IPS-18a (cell line): Measurements from ENCODE around the gene SNCA.

Experiments
- H3K27ac ChIP-seq: one replicate; pipeline ENCODE4 v1.5.1; 2013; ENCODE audit warnings: low read length
- H3K27me3 ChIP-seq: one replicate; pipeline ENCODE4 v1.6.1; 2013; ENCODE audit warnings: mild to moderate bottlenecking, low read length; ENCODE audit not compliant: control insufficient read depth, insufficient read depth
- H3K36me3 ChIP-seq: one replicate; pipeline ENCODE4 v1.6.1; 2013; ENCODE audit warnings: low read depth, low read length; ENCODE audit not compliant: control insufficient read depth
- H3K4me1 ChIP-seq: one replicate; pipeline ENCODE4 v1.6.1; 2013; ENCODE audit warnings: low read depth, low read length; ENCODE audit not compliant: control insufficient read depth
- H3K4me3 ChIP-seq: one replicate; pipeline ENCODE4 v1.5.1; 2013; ENCODE audit warnings: low read length
- H3K9ac ChIP-seq: one replicate; pipeline ENCODE4 v1.6.1; 2013; ENCODE audit warnings: mild to moderate bottlenecking, low read length, moderate library complexity
- H3K9me3 ChIP-seq: one replicate; pipeline ENCODE4 v1.6.1; 2013; ENCODE audit warnings: low read depth, low read length; ENCODE audit not compliant: control insufficient read depth

The SNCA gene

GRCh38 chr4:89836897-89837384, at the start of gene SNCA:
TSS of gene SNCA (minus strand) at chr4:89837161. CDS start at chr4:89835667, 1,494 bp downstream.
- peak within 1 kb of the TSS; percentile 21 for H3K9ac ChIP-seq
- peaks cover 4% of the 10 kb centered on the region for H3K4me1 ChIP-seq
- peaks cover 16% of the 10 kb centered on the region for H3K27me3 ChIP-seq
- H3K36me3 ChIP-seq: peaks cover 8% of the 10 kb centered on the region
- H3K27ac ChIP-seq: no peak within 1 kb of the TSS
- H3K9me3 ChIP-seq: no peaks in the 10 kb centered on the region
- H3K4me3 ChIP-seq: peak within 1 kb of the TSS; percentile 80

DNA sequence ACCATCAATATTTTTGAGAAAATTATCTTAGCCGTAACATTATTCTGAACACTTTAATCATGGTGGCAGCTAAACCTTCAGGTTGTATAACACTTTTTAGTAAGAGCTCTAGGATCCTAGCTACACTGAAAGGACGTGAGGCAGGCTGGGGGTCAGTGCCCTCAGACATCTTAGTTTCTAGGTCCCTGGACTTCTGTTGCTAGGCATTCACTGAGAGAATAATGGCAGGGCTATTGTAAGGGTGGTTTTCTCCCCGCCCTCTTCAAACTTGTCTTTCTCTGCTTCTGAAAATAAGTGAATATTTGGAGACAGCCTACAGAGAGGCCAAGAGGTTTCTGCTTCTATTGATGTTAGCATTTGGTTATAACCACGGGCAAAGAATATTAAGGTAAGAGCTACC, 42.3 kb upstream of the SNCA start:
- Histone ChIP-seq H3K27ac (no peak overlapping the region), H3K9me3 (no peaks in the 10 kb centered on the region), H3K9ac (no peak overlapping the region), H3K27me3 (no peaks in the 10 kb centered on the region), H3K4me1 (no peaks in the 10 kb centered on the region), H3K4me3 (peak overlapping the region; percentile 35), H3K36me3 (no peaks in the 10 kb centered on the region)

DNA sequence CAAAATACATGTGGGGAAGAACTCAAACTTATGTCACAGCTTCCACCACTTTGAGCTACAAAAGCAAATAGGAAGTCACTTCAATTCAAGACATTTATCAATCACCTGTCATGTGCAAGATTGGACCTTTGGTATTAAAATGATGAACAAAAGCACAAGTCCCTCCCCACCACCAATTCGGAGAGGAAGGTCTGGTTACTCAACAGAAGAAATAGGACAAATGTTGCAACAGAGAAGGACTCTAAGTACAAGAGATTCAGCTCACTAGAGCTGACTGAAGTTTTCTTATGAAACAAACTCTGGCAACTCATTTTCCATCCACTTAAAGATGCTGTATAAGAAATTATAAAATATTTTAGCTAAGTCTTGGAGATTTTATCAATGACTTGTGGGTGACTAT, 41.6 kb upstream of the SNCA start:
- Histone ChIP-seq H3K4me3 (no peak overlapping the region), H3K4me1 (no peaks in the 10 kb centered on the region), H3K9ac (no peak overlapping the region), H3K36me3 (no peaks in the 10 kb centered on the region), H3K9me3 (no peaks in the 10 kb centered on the region), H3K27me3 (no peaks in the 10 kb centered on the region), H3K27ac (no peak overlapping the region)

DNA sequence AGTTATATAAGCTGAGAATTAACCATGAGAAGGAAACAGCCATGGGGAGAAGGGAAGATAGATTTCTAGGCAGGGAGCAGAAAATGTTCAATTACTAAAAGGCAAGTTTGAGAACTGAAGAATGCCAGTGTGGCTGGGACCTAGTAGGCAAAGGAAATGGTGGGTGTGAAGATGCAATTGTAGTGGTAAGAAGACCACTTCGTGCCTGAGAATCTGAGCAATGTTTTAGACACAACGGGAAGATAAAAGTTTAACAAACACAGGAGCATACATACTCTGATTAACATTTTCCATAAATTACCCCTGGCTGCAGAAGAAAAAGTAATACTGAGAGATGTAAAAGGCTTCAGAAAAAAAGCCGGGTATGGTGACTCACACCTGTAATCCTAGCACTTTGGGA, 39.6 kb upstream of the SNCA start:
- Histone ChIP-seq H3K9me3 (no peaks in the 10 kb centered on the region), H3K27me3 (no peaks in the 10 kb centered on the region), H3K9ac (no peak overlapping the region), H3K36me3 (no peaks in the 10 kb centered on the region), H3K27ac (no peak overlapping the region), H3K4me3 (no peak overlapping the region), H3K4me1 (no peaks in the 10 kb centered on the region)

DNA sequence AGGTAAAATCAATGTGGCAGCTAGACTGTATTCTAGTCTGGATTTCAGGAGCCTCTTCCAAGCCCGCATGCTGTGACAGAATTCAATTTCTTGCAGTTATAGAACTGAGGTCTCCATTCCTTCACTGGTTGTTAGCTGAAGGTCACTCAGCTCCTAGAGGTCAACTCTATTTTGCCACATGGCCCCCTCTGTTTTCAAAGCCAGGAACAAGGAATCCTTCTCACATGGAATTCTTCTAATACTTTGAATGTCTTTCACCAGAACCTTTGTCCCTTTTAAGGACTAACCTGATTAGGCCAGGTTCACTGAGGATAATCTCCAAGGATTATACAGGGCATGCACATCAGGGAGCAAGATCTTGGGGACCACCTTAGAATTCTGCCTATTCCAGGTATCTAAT, 34.2 kb upstream of the SNCA start:
- Histone ChIP-seq H3K27ac (no peak overlapping the region), H3K9me3 (no peaks in the 10 kb centered on the region), H3K4me3 (no peak overlapping the region), H3K9ac (no peak overlapping the region), H3K36me3 (no peaks in the 10 kb centered on the region), H3K27me3 (no peaks in the 10 kb centered on the region), H3K4me1 (no peaks in the 10 kb centered on the region)

GRCh38 chr4:89868999-89869589, 32.1 kb upstream of the SNCA start:
- no peak overlapping the region for H3K9ac ChIP-seq
- H3K27ac ChIP-seq: no peak overlapping the region
- no peaks in the 10 kb centered on the region for H3K4me1 ChIP-seq
- no peaks in the 10 kb centered on the region for H3K27me3 ChIP-seq
- no peak overlapping the region for H3K4me3 ChIP-seq
- no peaks in the 10 kb centered on the region for H3K36me3 ChIP-seq
- no peaks in the 10 kb centered on the region for H3K9me3 ChIP-seq

DNA sequence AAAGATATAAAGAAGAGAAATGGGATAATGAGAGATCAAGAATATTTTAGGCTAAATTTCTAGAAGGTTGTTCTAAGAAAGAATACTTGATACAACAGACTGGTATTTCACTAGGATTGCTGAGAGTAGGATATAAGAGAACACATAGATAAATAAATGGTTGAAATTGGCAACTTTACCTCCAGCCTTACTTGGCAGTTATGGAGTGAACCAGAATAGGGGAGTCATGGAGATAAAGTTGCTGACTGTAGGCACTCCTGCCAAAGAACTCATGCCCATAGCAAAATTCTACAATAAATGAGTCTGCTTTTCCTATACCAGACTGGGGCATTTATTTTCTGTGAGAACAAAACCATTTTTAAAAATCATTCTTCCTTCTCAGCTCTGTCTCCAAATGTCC, 31.3 kb upstream of the SNCA start:
- Histone ChIP-seq H3K36me3 (no peaks in the 10 kb centered on the region), H3K27me3 (no peaks in the 10 kb centered on the region), H3K27ac (no peak overlapping the region), H3K9ac (no peak overlapping the region), H3K9me3 (no peaks in the 10 kb centered on the region), H3K4me3 (no peak overlapping the region), H3K4me1 (no peaks in the 10 kb centered on the region)

DNA sequence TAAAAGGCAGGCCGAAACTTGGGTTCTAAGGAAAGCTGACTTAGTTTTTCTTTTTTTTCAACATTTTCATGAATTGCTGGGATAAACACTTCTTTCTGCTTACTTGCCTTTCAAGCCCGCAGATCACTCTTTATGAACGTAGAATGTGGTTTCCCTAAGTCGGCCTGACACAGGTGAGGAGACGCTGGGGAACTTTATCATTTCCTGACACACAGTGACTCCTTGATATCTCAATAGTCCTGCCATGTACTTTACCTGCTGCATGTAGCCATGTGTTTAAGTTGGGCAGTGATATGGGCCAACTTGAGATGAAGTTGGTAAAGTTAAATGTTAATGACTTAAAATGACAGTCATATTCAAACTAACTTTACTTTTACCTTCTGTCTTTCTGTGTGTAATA, 26.6 kb upstream of the SNCA start:
- H3K27me3 ChIP-seq: no peaks in the 10 kb centered on the region
- no peak overlapping the region for H3K9ac ChIP-seq
- H3K4me3 ChIP-seq: no peak overlapping the region
- no peaks in the 10 kb centered on the region for H3K36me3 ChIP-seq
- H3K9me3 ChIP-seq: no peaks in the 10 kb centered on the region
- H3K4me1 ChIP-seq: no peaks in the 10 kb centered on the region
- H3K27ac ChIP-seq: no peak overlapping the region

DNA sequence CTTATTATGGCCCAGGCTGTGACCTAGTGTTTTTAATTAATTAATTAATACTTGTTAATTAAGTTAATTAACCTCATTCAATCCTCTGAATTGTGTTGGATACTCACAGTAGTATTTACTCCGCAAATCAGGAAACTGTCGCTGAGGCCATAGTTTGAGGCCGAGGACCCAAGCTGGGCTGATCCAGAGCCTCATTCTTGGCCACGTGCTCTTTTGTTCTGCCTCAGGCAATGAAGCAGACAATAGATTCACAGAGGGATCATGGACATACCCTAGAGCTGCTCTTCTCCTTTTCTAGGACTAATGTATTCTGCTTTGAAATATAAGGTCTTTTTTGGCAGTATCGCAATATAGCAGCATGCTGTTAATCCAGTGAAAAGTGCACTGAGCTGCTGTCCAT, 24.0 kb upstream of the SNCA start:
- no peak overlapping the region for H3K4me3 ChIP-seq
- H3K36me3 ChIP-seq: no peaks in the 10 kb centered on the region
- H3K4me1 ChIP-seq: no peaks in the 10 kb centered on the region
- H3K27me3 ChIP-seq: no peaks in the 10 kb centered on the region
- peaks cover 2% of the 10 kb centered on the region for H3K9me3 ChIP-seq
- H3K9ac ChIP-seq: no peak overlapping the region
- no peak overlapping the region for H3K27ac ChIP-seq

DNA sequence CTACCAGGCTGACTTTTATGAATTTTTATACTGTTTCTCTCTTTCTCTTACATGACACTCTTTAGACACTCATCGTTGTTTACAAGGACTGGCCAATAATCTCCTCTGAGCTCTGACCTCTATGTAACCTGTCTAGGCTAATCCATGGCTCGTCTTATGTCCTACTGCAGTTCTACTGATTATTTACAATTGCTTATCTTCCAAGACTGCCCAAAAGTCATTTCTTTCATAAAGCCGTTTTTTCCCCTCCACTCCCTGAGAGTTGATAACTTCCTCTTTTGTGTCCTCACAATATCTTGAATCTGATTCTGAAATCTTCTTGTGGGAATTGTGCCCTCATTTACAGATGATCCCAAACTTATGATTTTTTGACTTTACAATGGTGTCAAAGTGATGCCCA, 18.3 kb upstream of the SNCA start:
- H3K36me3 ChIP-seq: no peaks in the 10 kb centered on the region
- no peaks in the 10 kb centered on the region for H3K27me3 ChIP-seq
- H3K9me3 ChIP-seq: peaks cover 8% of the 10 kb centered on the region
- no peak overlapping the region for H3K4me3 ChIP-seq
- H3K9ac ChIP-seq: no peak overlapping the region
- H3K27ac ChIP-seq: no peak overlapping the region
- H3K4me1 ChIP-seq: no peaks in the 10 kb centered on the region

- no peak overlapping the region for H3K4me3 ChIP-seq
- H3K36me3 ChIP-seq: no peaks in the 10 kb centered on the region
- H3K9ac ChIP-seq: no peak overlapping the region
- H3K27ac ChIP-seq: no peak overlapping the region
- no peaks in the 10 kb centered on the region for H3K27me3 ChIP-seq
- no peaks in the 10 kb centered on the region for H3K4me1 ChIP-seq
- H3K9me3 ChIP-seq: no peaks in the 10 kb centered on the region
Measured at GRCh38 chr4:89847571-89848325, 10.8 kb upstream of the SNCA start.

GRCh38 chr4:89839558-89839957, 2.6 kb upstream of the SNCA start:
- peaks cover 16% of the 10 kb centered on the region for H3K27me3 ChIP-seq

More at GRCh38 chr4:89839558-89839957, 2.6 kb upstream of the SNCA start:
- H3K27ac ChIP-seq: no peak overlapping the region
- H3K4me3 ChIP-seq: no peak overlapping the region
- peaks cover 4% of the 10 kb centered on the region for H3K4me1 ChIP-seq
- H3K9ac ChIP-seq: no peak overlapping the region
- H3K36me3 ChIP-seq: peaks cover 3% of the 10 kb centered on the region
- H3K9me3 ChIP-seq: no peaks in the 10 kb centered on the region
